CD14-positive monocyte (primary cell): Measurements from ENCODE around the gene SKA3. TPM values are rescaled to one million over a fixed set of nuclear protein-coding genes. Genes with fewer than 3 reads are reported as not detected.
"Not testable (repeated sequence)": the region's sequence is repeated elsewhere in the genome, so short reads cannot be mapped to it uniquely, and the experiment has no call there.

Experiments used
- DNase-seq, 3 donors: peaks; one replicate each; pipeline ENCODE4 v3.0.0-alpha.2; 2011 to 2022
- H2AFZ ChIP-seq: 2 replicates; pipeline ENCODE4 v1.6.0; 2012; ENCODE audit warnings: mild to moderate bottlenecking, low read depth, low read length, inconsistent platforms; ENCODE audit not compliant: insufficient read depth, poor library complexity, severe bottlenecking
- H3K27ac ChIP-seq, 2 donors: 1 replicate in 1 of 2; 2 replicates in 1 of 2; pipeline ENCODE4 v1.5.1; 2012 to 2013; ENCODE audit warnings: low read length in 2 of 2, control low read depth in 1 of 2, inconsistent platforms in 1 of 2, low read depth in 1 of 2, mild to moderate bottlenecking in 1 of 2
- H3K27me3 ChIP-seq, 2 donors: one replicate each; pipeline versions ENCODE4 v1.6.0 to v1.6.1; 2011 to 2013; ENCODE audit warnings: low read length in 2 of 2; ENCODE audit not compliant: control insufficient read depth in 2 of 2, insufficient read depth in 2 of 2
- H3K36me3 ChIP-seq, 2 donors: replicated peaks in 1 of 2; 1 replicate in 1 of 2; 2 replicates in 1 of 2; pipeline versions ENCODE4 v1.5.1 to v1.6.1; 2012 to 2013; ENCODE audit warnings: low read length in 2 of 2, control low read depth in 1 of 2, inconsistent platforms in 1 of 2, mild to moderate bottlenecking in 1 of 2; ENCODE audit not compliant: insufficient read depth in 2 of 2, control insufficient read depth in 1 of 2
- H3K4me1 ChIP-seq, 2 donors: 1 replicate in 1 of 2; 2 replicates in 1 of 2; pipeline versions ENCODE4 v1.5.1 to v1.6.1; 2012 to 2013; ENCODE audit warnings: low read length in 2 of 2, control low read depth in 1 of 2, inconsistent platforms in 1 of 2, mild to moderate bottlenecking in 1 of 2, moderate library complexity in 1 of 2; ENCODE audit not compliant: insufficient read depth in 2 of 2, control insufficient read depth in 1 of 2
- H3K4me2 ChIP-seq: replicated peaks from 2 replicates; pipeline ENCODE3; 2012; ENCODE audit warnings: low read length, moderate library complexity, mild to moderate bottlenecking; ENCODE audit not compliant: poor library complexity, severe bottlenecking; ENCODE audit errors: extremely low read depth
- H3K4me3 ChIP-seq, 3 experiments: fragments of 200-600 bp in 1 of 3; sonication (generic) in 1 of 3; replicated peaks in 1 of 3; 1 replicate in 2 of 3; 2 replicates in 1 of 3; pipeline ENCODE4 v1.5.1; 2011 to 2013; ENCODE audit warnings: low read length in 3 of 3, mild to moderate bottlenecking in 3 of 3, control low read depth in 2 of 3, low read depth in 2 of 3, inconsistent platforms in 1 of 3, moderate library complexity in 1 of 3
- H3K79me2 ChIP-seq: 2 replicates; pipeline ENCODE4 v1.6.0; 2012; ENCODE audit warnings: mild to moderate bottlenecking, control low read depth, inconsistent platforms, low read length, moderate library complexity; ENCODE audit not compliant: insufficient read depth
- H3K9ac ChIP-seq: 2 replicates; pipeline ENCODE4 v1.6.0; 2017; ENCODE audit warnings: low read length, mild to moderate bottlenecking; ENCODE audit not compliant: insufficient read depth, poor library complexity, severe bottlenecking
- H3K9me3 ChIP-seq, 2 donors: replicated peaks in 1 of 2; 1 replicate in 1 of 2; 2 replicates in 1 of 2; pipeline versions ENCODE4 v1.5.1 to v1.6.1; 2012 to 2013; ENCODE audit warnings: low read length in 2 of 2, control low read depth in 1 of 2; ENCODE audit not compliant: control insufficient read depth in 1 of 2, insufficient read depth in 1 of 2
- H4K20me1 ChIP-seq: 2 replicates; pipeline ENCODE4 v1.6.0; 2012; ENCODE audit warnings: mild to moderate bottlenecking, low read length, control low read depth, moderate library complexity; ENCODE audit not compliant: insufficient read depth
- H3K27ac Mint-ChIP-seq, 7 donors: one replicate each; pipeline ENCODE4 v1.8.0; 2020; ENCODE audit warnings: mild to moderate bottlenecking in 7 of 7, mixed read lengths in 7 of 7, moderate library complexity in 6 of 7, inconsistent platforms in 2 of 7
- H3K27me3 Mint-ChIP-seq, 3 donors: one replicate each; pipeline ENCODE4 v1.8.0; 2021 to 2022; ENCODE audit warnings: low read depth in 3 of 3, mild to moderate bottlenecking in 3 of 3, mixed read lengths in 3 of 3, moderate library complexity in 3 of 3, inconsistent platforms in 1 of 3
- H3K36me3 Mint-ChIP-seq, 2 donors: one replicate each; pipeline ENCODE4 v1.8.0; 2020; ENCODE audit warnings: mixed read lengths in 2 of 2, inconsistent platforms in 1 of 2, mild to moderate bottlenecking in 1 of 2
- H3K4me1 Mint-ChIP-seq: one replicate; pipeline ENCODE4 v1.8.0; 2020; ENCODE audit warnings: mild to moderate bottlenecking, mixed read lengths
- H3K4me3 Mint-ChIP-seq, 2 donors: one replicate each; pipeline ENCODE4 v1.8.0; 2020; ENCODE audit warnings: mild to moderate bottlenecking in 2 of 2, mixed read lengths in 2 of 2, moderate library complexity in 1 of 2
- H3K9me3 Mint-ChIP-seq, 7 donors: one replicate each; pipeline ENCODE4 v1.8.0; 2020 to 2022; ENCODE audit warnings: mixed read lengths in 7 of 7, mild to moderate bottlenecking in 6 of 7, moderate library complexity in 6 of 7, inconsistent platforms in 2 of 7
- WGBS: methylation state at CpG from one replicate; pipeline ENCODE4 v1.1.5; 2013; ENCODE audit warnings: missing lambda C conversion rate; ENCODE audit not compliant: insufficient coverage; 5-methylcytosine and 5-hydroxymethylcytosine counted together
- intact Hi-C, 2 donors: fragments of 100-400 bp; cut with micrococcal nuclease; formaldehyde crosslinking; loops; one replicate each; pipeline versions ENCODE4 v1.15.0 to v1.15.1; 2023
- polyA plus RNA-seq, 3 donors: library from polyadenylated mRNA; depleted of rRNA in 1 of 3; unstranded in 2 of 3; stranded (reverse) in 1 of 3; fragments of 300-500 nt in 2 of 3; fragments of >200 nt in 1 of 3; fragmentation: Illumina TruSeq in 2 of 3; gene quantifications; 1 replicate in 2 of 3; 2 replicates in 1 of 3; pipeline ENCODE4 v1.2.3, GENCODE V29; 2012 to 2021

Gene SKA3
- polyA plus RNA-seq, 3 donors, result 0.12 to 2.5 (median 0.49) TPM

- 100% methylated on average over 1 of the region's 9 CpGs for WGBS
Measured at GRCh38 chr13:21197606-21198225, 21.4 kb upstream of the SKA3 start.

DNA sequence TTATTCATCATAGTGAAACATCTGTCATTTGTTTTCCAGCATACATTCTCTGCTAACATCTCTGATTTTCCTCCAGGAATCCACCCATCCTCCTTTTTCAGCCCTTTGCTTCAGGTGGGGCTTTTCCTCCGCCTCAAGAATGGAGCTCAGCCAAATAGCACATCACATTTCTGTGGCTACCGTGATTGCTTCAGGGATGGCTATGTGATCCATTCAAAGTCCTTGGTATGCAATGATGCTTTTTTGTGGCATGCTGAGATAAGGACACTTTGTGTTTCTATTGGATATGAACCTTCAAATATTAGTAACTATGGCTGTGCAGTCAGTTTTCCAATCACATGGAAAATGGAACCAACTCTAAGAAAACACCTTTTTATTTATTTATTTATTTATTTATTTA is 18.4 kb upstream of the SKA3 start:
- H3K4me1 ChIP-seq, H3K4me2 ChIP-seq, H2AFZ ChIP-seq, H3K9me3 Mint-ChIP-seq, H3K27ac Mint-ChIP-seq, H3K4me3 ChIP-seq, H3K36me3 ChIP-seq, intact Hi-C loops, H4K20me1 ChIP-seq, H3K4me1 Mint-ChIP-seq, H3K27me3 Mint-ChIP-seq, DNase-seq, H3K9ac ChIP-seq, H3K27ac ChIP-seq, H3K9me3 ChIP-seq, H3K27me3 ChIP-seq, H3K79me2 ChIP-seq, H3K4me3 Mint-ChIP-seq, H3K36me3 Mint-ChIP-seq: not testable (repeated sequence)
- WGBS, result 86% methylated on average over 1 of the region's 2 CpGs

More at GRCh38 chr13:21197606-21198225, 21.4 kb upstream of the SKA3 start:
- peaks cover 7 to 22% (median 15%) of the 10 kb centered on the region in 7 donors for H3K9me3 Mint-ChIP-seq
- H3K27me3 Mint-ChIP-seq, H4K20me1 ChIP-seq, H3K9ac ChIP-seq, H3K27ac ChIP-seq, H3K36me3 Mint-ChIP-seq, H2AFZ ChIP-seq, H3K4me2 ChIP-seq, H3K4me1 ChIP-seq, intact Hi-C loops, H3K79me2 ChIP-seq, H3K4me3 Mint-ChIP-seq, DNase-seq, H3K36me3 ChIP-seq, H3K27ac Mint-ChIP-seq, H3K27me3 ChIP-seq, H3K4me1 Mint-ChIP-seq, H3K4me3 ChIP-seq: not testable (repeated sequence)
- peaks cover 0 to 12% of the 10 kb centered on the region in 2 donors for H3K9me3 ChIP-seq

DNA sequence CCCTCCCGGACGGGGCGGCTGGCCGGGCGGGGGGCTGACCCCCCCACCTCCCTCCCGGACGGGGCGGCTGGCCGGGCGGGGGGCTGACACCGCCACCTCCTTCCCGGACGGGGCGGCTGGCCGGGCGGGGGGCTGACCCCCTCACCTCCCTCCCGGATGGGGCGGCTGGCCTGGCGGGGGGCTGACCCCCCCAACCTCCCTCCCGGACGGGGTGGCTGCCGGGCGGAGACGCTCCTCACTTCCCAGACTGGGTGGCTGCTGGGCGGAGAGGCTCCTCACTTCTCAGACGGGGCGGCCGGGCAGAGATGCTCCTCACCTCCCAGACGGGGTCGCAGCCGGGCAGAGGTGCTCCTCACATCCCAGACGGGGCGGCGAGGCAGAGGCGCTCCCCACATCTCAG is 10.1 kb upstream of the SKA3 start:
- DNase-seq, H3K4me1 Mint-ChIP-seq, H3K27me3 ChIP-seq, H3K9me3 ChIP-seq, H3K79me2 ChIP-seq, H3K27me3 Mint-ChIP-seq, H3K27ac Mint-ChIP-seq, H3K27ac ChIP-seq, H2AFZ ChIP-seq, H3K36me3 Mint-ChIP-seq, H4K20me1 ChIP-seq, H3K36me3 ChIP-seq, H3K9ac ChIP-seq, H3K4me1 ChIP-seq, H3K4me2 ChIP-seq, H3K4me3 Mint-ChIP-seq, intact Hi-C loops, H3K4me3 ChIP-seq: not testable (repeated sequence)
- WGBS, result 80% methylated on average over 3 of the region's 35 CpGs
- peaks cover 0 to 16% (median 1%) of the 10 kb centered on the region in 7 donors for H3K9me3 Mint-ChIP-seq
